NCI-H510A (cell line): Measurements from ENCODE around the gene MED6.

ENCODE experiments used
- DNase-seq: peaks from one replicate; lab custom pipeline; 2025; lab: John Stamatoyannopoulos, UW

The MED6 gene, protein sequence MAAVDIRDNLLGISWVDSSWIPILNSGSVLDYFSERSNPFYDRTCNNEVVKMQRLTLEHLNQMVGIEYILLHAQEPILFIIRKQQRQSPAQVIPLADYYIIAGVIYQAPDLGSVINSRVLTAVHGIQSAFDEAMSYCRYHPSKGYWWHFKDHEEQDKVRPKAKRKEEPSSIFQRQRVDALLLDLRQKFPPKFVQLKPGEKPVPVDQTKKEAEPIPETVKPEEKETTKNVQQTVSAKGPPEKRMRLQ

DNA sequence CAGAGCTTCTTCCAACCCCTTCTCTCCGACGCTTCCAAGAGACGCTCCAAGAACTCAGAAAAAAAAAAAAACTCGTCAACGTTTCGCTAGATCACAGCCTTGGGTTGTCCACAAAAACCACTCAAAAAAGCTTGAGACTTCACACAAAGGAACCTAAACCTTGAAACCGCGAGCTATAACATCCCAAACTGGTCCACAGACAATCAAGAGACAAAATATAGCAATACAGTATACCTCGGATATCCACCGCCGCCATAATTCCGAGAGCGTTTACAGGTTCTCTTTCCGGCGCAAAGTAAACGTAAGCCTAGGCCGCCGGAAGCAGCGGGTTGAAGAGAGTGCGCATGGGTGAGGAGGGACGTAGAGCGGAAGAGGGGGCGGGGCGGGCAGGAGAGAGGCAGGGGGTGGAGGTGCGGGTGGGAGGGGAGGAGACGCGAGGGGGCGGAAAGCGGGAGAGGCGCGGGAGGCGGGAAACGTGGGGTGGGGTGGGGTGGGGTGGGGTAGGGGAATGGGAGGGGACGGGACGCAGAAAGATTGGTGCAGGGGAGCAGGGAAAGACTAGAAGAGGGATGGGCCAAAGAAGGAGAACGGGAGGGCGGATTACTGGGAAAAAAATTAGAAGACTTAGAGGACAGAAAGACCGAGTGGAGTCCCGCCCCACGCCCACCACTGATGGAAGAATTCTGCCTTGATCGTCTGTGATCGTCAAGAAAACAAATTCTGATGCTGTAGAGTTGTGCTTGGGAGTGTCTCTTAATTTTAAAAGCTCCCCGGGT lies at the start of gene MED6:
Gene MED6 (minus strand): TSS at position 274 of the 776 bp plus-strand sequence. CDS start 18 bp downstream, at position 256.
- peak; percentile 95 for DNase-seq

DNA sequence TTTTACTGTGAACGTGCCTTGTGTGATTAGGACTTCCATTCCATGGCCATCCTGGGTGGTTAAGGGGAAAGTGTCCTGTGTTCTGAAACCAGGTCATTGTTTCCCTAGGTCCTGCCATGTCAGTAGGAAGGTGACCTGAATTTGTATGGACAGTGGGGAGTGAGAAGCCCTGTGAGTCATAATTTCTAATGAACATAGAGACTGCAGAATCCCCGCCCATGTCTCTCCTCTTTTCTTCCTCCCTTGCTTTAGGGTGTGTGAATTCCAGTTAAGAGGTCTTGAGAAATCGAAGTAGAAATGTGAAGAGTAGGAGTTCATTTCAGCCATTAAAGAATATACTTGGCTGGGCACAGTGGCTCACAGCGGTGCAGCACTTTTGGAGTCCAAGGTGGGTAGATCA lies 49.3 kb upstream of the MED6 start:
- no peak for DNase-seq

DNA sequence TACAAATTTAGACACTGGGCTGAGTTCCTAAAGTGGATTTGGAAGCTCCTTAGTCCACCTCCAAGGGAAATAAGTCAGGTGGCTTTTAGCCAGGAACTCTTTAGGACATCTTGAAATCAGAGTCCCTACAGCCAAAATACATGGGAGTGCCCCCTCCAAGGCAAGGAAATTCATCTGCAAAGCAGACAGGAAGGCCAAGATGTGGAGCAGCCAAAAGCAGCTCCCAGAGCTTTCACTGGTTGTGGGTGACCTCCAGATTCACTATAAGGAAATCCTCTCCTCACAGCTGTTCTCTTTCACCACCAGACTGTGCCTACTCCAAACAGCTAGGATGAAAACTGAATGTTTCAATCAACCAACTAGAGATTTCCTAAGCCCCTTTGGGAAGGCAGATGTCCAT lies 47.9 kb upstream of the MED6 start:
- no peak for DNase-seq

DNA sequence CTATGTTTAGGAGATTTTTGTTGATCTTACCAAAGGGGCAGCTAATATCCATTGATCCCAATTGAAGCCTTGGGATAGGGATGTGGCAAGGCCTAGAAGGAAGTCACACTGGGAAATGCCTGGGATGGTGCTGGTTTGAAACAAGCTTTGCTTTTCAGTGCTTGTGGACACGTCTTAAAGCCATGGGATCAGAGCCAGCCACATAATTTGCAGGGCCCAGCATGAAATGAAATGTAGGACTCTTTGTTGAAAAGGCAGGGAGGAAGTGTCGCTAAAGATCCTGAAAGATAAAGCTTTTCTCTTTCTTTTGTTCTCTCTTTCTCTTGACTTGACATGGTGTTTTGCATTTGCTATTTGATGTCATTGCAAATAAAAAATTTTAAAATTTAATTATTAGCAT lies 46.2 kb upstream of the MED6 start:
- no peak for DNase-seq

DNA sequence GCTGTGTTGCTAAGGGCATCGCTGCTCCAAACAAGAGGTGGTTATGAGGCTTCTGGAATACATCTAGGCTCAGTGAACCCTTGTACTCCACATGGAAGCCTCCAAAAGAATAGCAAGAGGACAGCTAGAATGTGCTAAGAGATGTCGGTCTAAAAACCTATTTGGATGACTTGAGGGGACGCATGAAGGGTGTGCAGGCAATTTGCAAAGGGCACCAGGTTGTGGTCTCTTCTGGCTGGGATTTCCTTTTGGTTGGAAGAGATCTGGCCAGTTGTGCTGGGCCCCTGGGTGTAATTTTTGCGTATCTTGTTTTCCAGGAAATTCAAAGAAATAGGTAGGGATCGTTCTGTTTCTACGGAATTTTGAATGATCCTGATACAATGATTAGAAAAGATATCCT lies 45.4 kb upstream of the MED6 start:
- DNase-seq: no peak

DNA sequence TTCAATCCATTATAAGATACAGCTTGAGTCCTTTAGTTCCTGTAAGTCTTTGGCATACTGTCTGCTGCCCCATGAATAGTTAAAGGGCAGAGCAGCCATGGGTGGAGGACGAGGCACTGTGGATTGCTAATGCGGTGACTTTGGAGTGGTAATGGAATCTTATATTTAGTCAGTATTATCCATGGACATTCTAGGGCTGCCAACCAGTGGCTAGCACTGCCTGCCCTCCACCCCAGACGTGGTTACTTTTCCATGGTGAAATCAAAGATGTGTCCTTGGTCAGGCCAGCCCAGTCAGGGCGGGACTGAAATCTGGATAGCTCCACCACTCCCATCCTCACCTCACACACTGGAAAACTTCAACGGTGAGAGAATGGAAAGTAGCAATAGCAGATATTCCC lies 43.5 kb upstream of the MED6 start:
- no peak for DNase-seq

DNA sequence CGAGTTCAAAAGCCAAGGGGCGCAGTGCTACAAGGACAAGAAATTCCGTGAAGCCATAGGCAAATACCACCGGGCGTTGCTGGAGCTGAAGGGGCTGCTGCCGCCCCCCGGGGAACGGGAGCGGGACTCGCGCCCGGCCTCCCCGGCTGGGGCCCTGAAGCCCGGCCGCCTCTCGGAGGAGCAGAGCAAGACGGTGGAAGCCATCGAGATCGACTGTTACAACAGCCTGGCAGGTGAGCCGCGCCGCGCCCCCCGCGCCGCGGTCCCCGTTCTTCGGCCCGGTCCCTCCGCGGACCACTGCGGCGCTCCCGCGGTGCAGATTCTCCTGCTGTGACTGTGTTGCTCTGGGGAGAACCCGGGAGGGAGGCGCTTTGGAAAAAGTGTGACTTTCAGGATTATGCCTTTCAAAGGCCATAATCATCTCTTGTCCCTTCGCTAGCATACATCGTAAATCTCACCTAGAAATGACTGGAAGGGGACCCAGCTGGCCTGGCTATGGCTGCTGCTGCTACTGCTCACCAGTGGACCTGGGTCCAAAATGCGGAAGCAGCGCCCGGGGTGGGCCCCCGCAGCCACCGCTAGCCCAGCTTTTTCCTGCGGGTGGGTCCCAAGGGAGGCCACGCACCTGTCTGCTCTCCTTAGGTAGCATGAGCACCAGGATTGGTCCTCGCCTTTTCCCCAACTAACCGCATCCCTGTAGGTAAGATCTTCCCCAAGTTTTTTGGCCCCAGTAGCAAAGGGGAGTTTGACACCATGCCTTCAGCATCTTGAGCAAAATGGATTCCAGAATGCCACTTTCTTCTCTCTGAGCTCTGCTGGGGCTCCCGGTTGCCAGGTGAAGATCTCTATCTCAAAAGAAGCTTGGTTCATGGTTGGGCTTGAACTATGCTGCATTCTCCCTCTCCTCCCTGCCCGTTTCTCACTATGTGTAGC lies 42.1 kb upstream of the MED6 start:
- peak; percentile 30 for DNase-seq

DNA sequence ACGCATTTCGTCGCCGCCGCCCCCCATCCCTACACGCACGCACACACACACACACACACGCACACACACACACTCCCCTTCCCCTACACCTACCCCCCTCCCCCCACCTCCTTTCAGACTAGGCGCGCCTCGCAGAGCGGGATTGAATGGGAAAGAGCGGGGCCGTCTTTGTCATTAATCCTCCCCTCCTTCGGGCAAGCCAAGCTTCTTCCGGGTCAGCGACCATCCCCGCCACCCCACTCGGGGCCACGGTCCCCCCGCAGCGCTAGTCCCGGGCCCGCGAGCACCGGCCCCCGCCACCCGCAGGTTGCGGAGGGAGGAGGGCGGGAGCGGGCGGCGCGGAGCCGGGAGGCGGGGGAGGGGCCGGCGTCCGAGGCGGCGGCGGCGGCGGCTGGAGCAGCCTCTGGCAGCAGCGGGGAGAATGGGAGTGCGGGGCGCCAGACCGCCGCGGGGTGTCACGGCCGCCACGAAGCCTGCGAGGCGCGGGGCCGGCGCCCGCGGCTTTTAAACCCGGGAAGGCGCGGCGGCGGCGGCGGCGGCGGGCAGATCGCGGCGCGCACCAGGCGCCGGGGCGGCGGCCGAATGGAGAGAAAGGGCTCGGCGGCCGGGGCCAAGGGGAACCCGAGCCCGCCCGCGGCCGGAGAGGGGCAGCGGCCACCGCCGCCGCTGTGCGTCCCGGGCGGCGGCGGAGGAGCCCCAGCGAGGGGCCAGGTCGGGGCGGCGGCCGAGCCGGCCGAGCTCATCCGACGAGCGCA lies 41.3 kb upstream of the MED6 start, which contains the start of gene TTC9:
Gene TTC9 (plus strand): TSS at position 369 of the 755 bp plus-strand sequence. CDS start 214 bp downstream, at position 583.
- DNase-seq: no peak

DNA sequence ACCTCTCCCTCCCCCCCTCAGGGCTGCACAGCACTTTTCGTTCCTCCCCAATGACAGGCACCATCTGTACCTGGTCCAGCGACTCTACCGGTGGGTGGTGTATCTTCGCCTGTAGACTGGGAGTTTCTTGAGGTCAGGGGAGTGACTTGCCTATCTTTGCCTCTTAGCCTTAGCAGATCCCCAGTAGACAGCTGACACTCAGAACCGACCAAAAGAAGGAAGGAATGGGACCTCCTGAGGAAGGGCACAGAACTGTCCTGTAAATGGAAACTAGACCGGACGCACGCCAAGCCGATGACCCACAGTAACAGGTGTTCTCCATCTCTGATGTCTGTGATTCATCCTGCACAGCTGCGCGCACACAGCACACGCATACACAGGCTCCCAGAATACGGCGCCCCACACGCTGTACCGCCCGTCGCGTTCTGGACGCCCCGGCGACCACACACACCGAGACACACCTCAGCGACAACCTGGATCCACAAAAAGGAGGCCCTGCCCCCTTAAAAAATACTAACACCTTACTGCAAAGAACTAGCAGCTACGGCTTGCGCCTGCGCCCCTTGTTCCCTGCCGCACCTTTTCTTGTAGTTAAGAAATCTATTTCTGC lies 40.6 kb upstream of the MED6 start:
- peak; percentile 5 for DNase-seq

DNA sequence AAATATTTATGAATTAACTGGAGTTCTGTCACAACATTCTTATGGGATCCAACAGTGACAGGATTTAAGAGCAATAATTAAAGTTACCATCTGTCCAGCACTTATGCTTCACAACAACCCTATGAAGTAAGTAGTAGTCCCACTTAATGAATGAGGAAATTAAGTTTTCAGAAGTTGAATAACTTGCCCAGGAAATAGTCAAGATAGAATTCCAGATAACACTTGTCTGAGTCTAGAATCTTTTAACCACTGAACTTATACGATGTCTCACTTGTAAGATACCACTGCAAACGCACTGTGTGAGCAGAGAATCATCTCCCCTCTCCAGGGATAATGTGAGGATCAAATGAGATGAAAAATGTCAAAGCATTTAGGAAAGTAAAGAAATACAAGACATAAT lies 38.0 kb upstream of the MED6 start:
- DNase-seq: no peak

DNA sequence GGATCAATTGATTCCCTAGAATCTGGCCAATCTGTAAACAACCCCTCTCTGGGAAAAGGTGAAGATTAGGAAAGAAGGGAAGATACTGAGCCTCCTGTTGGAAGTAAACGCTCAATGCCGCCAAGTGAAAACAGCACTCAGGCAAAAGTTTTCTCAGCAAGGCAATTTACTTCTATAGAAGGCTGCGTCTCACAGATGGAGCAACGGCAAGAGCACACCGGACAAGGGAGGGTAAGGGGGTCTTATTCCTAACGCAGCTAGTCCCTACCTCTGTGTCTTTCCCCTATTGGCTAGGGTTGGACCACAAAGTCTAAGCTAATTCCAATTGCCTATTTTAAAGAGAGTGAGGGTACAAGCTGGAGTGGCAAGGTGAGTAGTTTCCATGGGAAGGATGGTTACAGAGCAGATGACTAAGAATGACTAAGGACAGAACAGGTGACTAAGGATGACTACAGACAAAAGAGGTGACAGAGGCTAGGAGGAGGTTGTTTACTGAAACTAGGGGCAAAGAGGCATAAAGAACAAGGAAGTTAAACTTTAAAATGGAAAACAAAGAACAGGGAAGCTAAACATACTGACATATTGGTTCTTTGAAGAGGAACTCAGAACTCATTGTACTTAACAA lies 35.6 kb upstream of the MED6 start:
- DNase-seq: no peak

DNA sequence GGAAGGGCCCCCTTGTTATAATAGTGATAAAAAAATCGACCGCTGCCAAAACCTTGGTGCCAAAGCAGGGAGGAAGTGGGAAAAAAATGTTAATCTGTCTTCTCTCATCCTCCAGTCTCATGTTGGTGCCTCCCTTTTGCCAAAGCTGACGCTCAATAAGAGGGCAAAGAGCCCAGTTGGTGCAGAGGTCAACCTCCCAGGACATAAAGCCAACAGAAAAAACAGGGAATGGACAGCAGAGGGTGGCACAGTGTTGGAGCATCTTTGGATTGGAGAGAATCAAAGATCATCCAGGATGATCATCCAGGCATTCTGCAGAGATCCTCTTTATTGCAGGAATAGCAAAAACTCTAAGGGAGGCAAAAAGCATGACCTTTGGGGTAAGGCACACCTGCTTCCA lies 31.5 kb upstream of the MED6 start:
- DNase-seq: no peak

DNA sequence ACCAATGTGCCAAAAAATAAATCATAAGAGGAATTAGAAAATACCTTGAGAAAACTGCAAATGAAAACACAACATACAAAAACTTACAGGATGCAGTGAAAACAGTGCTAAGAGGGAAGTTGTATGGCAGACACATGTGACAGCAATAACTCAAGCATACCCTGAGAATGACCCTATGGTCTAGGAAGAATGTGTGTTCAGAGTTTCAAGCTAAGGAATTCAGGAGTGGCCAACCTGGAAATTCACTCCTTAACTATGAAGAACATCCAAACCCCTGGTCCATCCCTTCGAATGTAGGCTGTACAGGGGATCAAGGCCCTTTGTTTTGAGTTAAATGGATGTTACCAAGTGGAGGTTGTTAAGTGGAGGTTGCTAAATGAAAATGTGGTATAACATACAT lies 24.5 kb upstream of the MED6 start:
- DNase-seq: no peak

DNA sequence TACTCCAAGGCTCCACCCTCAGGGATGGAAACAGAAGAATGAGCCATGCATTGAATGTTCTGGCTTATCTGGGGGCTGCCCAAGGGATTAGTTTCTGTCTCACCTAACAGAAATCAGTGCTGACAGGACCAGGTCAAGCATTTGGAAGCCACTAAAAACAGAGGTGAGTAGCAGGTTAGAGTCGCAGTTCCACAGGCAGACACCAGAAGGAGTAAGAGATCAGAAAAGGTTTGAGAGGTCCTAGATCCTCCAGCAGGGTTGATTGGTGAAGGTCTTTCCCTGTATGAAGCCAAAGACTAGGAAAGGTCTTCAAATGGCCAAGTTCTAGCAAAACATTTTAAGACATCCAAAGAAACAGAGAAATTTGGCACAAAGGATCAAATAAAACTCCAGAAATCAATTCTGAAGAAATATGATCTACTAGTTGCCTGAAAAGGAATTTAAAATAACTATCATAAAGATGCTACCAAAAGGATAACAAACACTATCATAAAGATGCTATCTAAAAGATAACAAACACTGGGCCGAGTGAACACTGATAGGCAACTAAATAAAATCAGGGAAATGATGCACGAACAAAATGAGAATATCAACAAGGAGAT lies 21.8 kb upstream of the MED6 start:
- peak; percentile 12 for DNase-seq

DNA sequence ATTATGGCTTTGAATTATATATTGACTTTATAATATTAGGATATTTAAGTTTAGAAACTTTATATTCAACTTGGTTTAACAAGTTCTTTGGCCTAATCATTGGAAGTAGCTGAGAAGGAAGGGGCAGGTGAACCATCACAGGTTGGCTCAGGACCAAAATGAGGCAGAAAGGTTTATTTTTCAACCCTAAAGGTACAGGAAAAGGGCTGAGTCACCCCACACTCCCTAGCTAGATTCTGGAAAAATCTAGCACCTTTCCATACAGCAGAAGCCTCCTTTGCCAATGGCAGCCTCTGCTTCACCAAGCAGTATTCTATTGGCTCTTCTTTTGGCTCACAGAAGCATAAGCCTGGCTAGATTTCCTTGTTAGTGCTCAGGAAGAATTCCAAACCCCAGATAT lies 19.3 kb upstream of the MED6 start:
- DNase-seq: no peak

DNA sequence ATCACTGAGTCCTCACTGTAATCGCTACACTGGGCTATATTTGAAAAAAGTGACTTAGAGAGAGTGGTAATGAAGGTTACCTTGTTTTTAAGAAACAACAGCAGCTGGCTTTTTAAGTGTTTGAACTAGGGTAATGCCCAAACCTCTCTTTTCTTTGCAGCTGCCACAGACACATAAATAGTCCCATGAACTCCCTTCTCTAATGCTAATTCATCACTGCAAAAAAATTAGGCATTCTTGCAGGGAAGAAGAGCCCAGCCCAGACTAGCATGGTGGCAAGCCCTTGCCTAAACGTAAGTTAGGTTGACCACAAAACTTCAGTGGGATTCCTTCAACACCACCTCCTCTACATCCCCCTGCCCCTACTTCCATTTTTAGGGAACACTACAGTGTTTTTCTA lies 17.9 kb upstream of the MED6 start:
- DNase-seq: no peak

DNA sequence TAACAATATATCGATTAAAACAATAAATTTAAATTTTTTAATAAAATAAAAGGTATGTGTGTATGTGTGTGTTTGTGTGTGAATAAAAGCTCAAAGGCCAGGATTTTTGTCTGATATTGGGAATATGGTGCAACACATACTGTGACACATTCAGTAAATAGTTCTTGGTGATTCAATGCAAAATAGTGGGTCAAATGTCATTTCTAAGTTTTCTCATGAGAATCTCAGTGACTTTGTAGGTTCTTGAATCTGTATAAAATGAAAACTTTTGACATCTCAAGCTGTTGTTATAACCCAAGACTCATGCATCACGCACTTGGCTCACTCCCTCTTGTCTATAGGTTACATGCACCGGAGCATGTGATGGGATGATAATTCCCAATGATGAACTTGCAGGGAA lies 16.2 kb upstream of the MED6 start:
- no peak for DNase-seq

DNA sequence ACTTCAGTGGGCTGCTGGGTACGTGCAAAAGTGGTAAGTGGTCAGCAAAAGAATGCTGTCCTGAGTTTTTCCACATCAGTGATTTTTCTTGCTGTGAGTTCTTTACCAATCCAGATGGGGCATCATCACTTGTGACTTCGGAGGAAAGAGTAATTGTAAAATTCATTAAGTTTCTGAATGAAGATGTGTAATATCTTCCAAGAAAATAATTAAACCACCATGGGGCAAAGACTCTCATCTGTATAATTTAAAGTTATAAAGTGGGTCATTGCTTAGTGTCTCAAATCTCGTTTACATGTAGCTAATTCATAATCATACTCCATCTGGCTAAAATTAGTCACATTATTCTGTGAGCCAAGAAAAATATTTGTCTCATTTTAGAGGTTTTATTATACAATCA lies 10.8 kb upstream of the MED6 start:
- DNase-seq: no peak

DNA sequence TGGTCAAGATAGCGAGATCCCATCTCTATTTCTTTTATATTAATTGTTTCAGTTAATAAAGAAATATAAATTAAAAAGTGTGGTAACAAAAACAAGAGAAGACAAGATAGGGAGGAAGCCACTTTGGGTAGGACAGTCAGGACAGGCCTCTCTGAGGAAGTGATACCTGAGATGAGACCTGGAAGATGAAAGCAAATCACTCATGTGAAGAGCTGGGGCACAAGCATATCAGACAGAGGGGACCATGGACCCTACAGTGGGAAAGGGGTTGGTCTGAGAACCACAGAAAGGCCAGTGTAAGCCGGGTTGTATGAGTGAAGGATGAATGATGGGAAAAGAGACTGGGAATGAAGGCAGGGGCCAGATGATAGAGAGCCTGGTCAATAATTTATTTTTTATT lies 1.8 kb upstream of the MED6 start:
- no peak for DNase-seq

DNA sequence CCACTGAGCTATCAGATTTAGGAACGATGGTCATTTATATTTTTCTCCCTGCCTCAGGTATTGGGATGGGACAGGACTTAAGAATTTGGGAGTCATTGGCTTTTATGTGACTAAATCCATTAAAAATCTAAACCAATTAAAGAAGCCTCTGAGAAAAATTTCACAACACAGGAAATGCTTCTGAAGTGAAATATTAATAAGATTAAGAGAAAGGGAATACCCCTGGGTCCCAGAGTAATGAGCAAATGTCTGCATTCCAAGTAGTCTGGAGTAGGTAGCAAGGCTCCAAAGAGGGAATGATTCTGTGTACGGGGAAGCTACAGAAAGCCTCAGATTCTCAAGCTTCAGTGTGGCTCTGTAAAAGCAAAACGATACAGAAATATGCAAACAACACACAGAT lies 707 bp upstream of the MED6 start:
- no peak for DNase-seq

DNA sequence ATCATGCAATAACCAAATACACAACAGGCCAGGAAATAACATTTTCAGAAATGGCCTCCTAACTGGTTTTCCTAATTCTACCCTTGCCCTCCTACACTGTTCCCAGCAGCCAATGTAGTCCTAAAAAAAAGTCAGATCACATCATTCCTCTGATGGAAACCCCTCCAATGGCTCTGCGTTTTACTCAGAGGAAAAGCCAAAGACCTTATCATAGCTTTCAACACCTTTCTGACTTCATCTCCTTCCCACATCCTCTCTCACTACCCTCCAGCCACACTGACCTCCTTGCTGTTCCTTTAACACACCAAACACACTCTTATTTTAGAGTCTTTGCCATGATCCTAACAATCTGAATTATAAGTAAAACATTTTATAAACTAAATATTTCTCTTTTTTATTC lies 1.1 kb downstream of the MED6 start:
- no peak for DNase-seq
